ENCODE data around the gene MGMT.

The MGMT gene

GRCh38 chr10:129780901-129781795, 314.1 kb downstream of the MGMT start:
- no peak for DNase-seq

GRCh38 chr10:129784291-129784690, 317.2 kb downstream of the MGMT start:
- no peak for DNase-seq

- DNase-seq, result no peak
These were observed 317.9 kb downstream of the MGMT start for GRCh38 chr10:129784891-129785290.

- no peak for DNase-seq
These were observed 318.5 kb downstream of the MGMT start for GRCh38 chr10:129785536-129785981.

- no peak for DNase-seq
These were observed 319.2 kb downstream of the MGMT start for GRCh38 chr10:129786216-129786615.

GRCh38 chr10:129787557-129787956, 320.5 kb downstream of the MGMT start:
- DNase-seq, result no peak

- DNase-seq, result peak; percentile 67
These were observed 321.2 kb downstream of the MGMT start for GRCh38 chr10:129788215-129788614.

- peak; percentile 35 for DNase-seq
These were observed 323.8 kb downstream of the MGMT start for GRCh38 chr10:129790715-129791446.

- peak; percentile 35 for DNase-seq
These were observed 325.1 kb downstream of the MGMT start for GRCh38 chr10:129792141-129792540.

- DNase-seq, result no peak
These were observed 325.8 kb downstream of the MGMT start for GRCh38 chr10:129792864-129793263.

- no peak for DNase-seq
These were observed 326.4 kb downstream of the MGMT start for GRCh38 chr10:129793479-129793878.

- no peak for DNase-seq
These were observed 327.0 kb downstream of the MGMT start for GRCh38 chr10:129793996-129794395.

GRCh38 chr10:129796710-129797420, 329.8 kb downstream of the MGMT start:
- no peak for DNase-seq

GRCh38 chr10:129799942-129800341, 332.9 kb downstream of the MGMT start:
- no peak for DNase-seq

- peak; percentile 43 for DNase-seq
These were observed 333.8 kb downstream of the MGMT start for GRCh38 chr10:129800796-129801340.

- DNase-seq, result no peak
These were observed 340.2 kb downstream of the MGMT start for GRCh38 chr10:129807211-129807610.

GRCh38 chr10:129808092-129808983, 341.3 kb downstream of the MGMT start:
- DNase-seq, result no peak

- no peak for DNase-seq
These were observed 342.4 kb downstream of the MGMT start for GRCh38 chr10:129809431-129809830.

GRCh38 chr10:129809841-129810240, 342.8 kb downstream of the MGMT start:
- DNase-seq, result no peak

GRCh38 chr10:129811208-129811607, 344.2 kb downstream of the MGMT start:
- DNase-seq, result no peak

- no peak for DNase-seq
These were observed 345.4 kb downstream of the MGMT start for GRCh38 chr10:129812398-129812797.
